Measurements from ENCODE around the gene PCDH12. TPM values are rescaled to one million over a fixed set of nuclear protein-coding genes. Genes with fewer than 3 reads are reported as not detected.

Gene PCDH12
- total and polyA plus RNA-seq, 2 of the 8 experiments (the other 6 are each of a cell fraction or from before 2014, with no cell fraction given), result 0.06 to 0.17 TPM

- Histone ChIP-seq H3K79me2 (ENCODE audit: control insufficient read depth in 1 of 2, insufficient read depth in 2 of 2, low read length in 2 of 2) (no peaks in the 10 kb centered on the region), H3K14ac (ENCODE audit: insufficient read length) (no peak overlapping the region), H2BK20ac (ENCODE audit: low read length) (no peak overlapping the region), H3K4me2 (ENCODE audit: insufficient read depth in 1 of 2, low read depth in 2 of 2, low read length in 2 of 2) (no peak overlapping the region), H4K8ac (ENCODE audit: extremely low read depth, insufficient read depth, low read length) (no peak overlapping the region), H4K5ac (ENCODE audit: insufficient read length, low read depth, low read length) (no peak overlapping the region), H3K23ac (ENCODE audit: insufficient read length) (no peak overlapping the region), H2BK15ac (ENCODE audit: low read length) (no peak overlapping the region), H2AFZ (ENCODE audit: low read length) (no peak overlapping the region), H3K9me3 (ENCODE audit: insufficient read depth in 2 of 2, low read depth in 1 of 2, low read length in 1 of 2) (no peaks in the 10 kb centered on the region), H3K18ac (ENCODE audit: extremely low read depth, low read length) (no peak overlapping the region), H4K91ac (replicated peaks; ENCODE audit: insufficient read length, low read length) (no peak overlapping the region), H4K20me1 (replicated peaks in 1 of 2; ENCODE audit: control insufficient read depth in 1 of 2, insufficient read depth in 2 of 2, low read length in 2 of 2) (no peaks in the 10 kb centered on the region), H3K4me1 (replicated peaks in 1 of 4; ENCODE audit: control insufficient read depth in 3 of 4, insufficient read depth in 4 of 4, low read length in 3 of 4) (peaks cover 0 to 7% (median 5%) of the 10 kb centered on the region in 4 experiments; a peak in 4 of 7 replicates), H3K27me3 (replicated peaks in 1 of 4; ENCODE audit: control insufficient read depth in 3 of 4, extremely low read depth in 1 of 4, insufficient read depth in 3 of 4, low read length in 3 of 4) (no peaks in the 10 kb centered on the region; a peak in 1 of 7 replicates), H2BK12ac (ENCODE audit: low read depth, low read length) (no peak overlapping the region), H3K27ac (ENCODE audit: low read depth, low read length) (no peak overlapping the region), H3K79me1 (ENCODE audit: low read depth, low read length) (no peaks in the 10 kb centered on the region), H3K56ac (replicated peaks; ENCODE audit: insufficient read length, low read depth, low read length) (no peak overlapping the region), H3K36me3 (ENCODE audit: control insufficient read depth in 2 of 4, insufficient read depth in 4 of 4, low read length in 3 of 4) (no peaks in the 10 kb centered on the region), H3K23me2 (ENCODE audit: low read depth, low read length) (no peaks in the 10 kb centered on the region), H2BK5ac (ENCODE audit: low read depth, low read length) (no peak overlapping the region), H2AK5ac (ENCODE audit: low read depth, low read length) (no peak overlapping the region), H2BK120ac (replicated peaks; ENCODE audit: low read depth, low read length) (no peak overlapping the region), H3K4ac (replicated peaks; ENCODE audit: insufficient read length, low read depth, low read length) (no peak overlapping the region), H3K9ac (replicated peaks in 1 of 4; ENCODE audit: extremely low read depth in 1 of 4, low read depth in 3 of 4, low read length in 3 of 4) (no peak overlapping the region), H3K4me3 (ENCODE audit: extremely low read depth in 1 of 4, insufficient read depth in 2 of 4, low read depth in 3 of 4, low read length in 4 of 4) (no peak overlapping the region)
- ChIA-PET POLR2A (ENCODE audit: partially characterized antibody) (interaction anchor here (0.7 to 2.3 kb wide), 4 partner anchors 8 to 267 kb away, joined by 3 to 4 read pairs (median 3); partner anchors contain the start of gene RNF14), CTCF (ENCODE audit: partially characterized antibody) (interaction anchor here (0.7 to 13.3 kb wide), 26 partner anchors 10 to 471 kb away, joined by 3 to 324 read pairs (median 4); partner anchors contain the start of genes DELE1 and RNF14)
- DNase-seq (ENCODE audit: low read depth in 1 of 2, low spot score in 2 of 2) (no peak), FAIRE-seq (no peak)
- WGBS, 2 experiments (ENCODE audit: extremely low coverage in 1 of 2, insufficient coverage in 1 of 2, insufficient read length in 1 of 2, insufficient replicate concordance in 2 of 2, low coverage in 1 of 2, low lambda C conversion rate in 2 of 2, missing lambda C conversion rate in 1 of 2), result 87% methylated on average over 3 of the region's 3 CpGs; no CpG with 5 or more reads in 1 of the 2 experiments
- no peak for TF ChIP-seq CEBPB (IDR thresholded peaks at IDR 0.05; ENCODE audit: low read depth, low read length)
- TF ChIP-seq JUND (IDR thresholded peaks at IDR 0.05; ENCODE audit: low read length), result no peak
- TF ChIP-seq TCF12 (IDR thresholded peaks at IDR 0.05; ENCODE audit: low read depth, low read length), result no peak
- TF ChIP-seq RFX5 (IDR thresholded peaks at IDR 0.05; ENCODE audit: borderline replicate concordance, low read depth, low read length), result no peak
- no peak for TF ChIP-seq TAF1 (IDR thresholded peaks at IDR 0.05; ENCODE audit: low read depth, low read length)
- no peak for TF ChIP-seq CHD2 (IDR thresholded peaks at IDR 0.05; ENCODE audit: low read length)
- TF ChIP-seq SP1 (IDR thresholded peaks at IDR 0.05; ENCODE audit: low read depth, low read length), result no peak
- no peak for TF ChIP-seq SP4 (IDR thresholded peaks at IDR 0.05; ENCODE audit: low read length)
- TF ChIP-seq, protein P1, sequence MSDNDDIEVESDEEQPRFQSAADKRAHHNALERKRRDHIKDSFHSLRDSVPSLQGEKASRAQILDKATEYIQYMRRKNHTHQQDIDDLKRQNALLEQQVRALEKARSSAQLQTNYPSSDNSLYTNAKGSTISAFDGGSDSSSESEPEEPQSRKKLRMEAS (IDR thresholded peaks at IDR 0.05), result no peak
- TF ChIP-seq CHD1 (IDR thresholded peaks at IDR 0.05; ENCODE audit: low read depth, low read length), result no peak
- TF ChIP-seq RAD21 (IDR thresholded peaks at IDR 0.05 in 1 of 2, conservative IDR thresholded peaks at IDR 0.05 in 1 of 2; ENCODE audit: low read depth in 2 of 2, low read length in 2 of 2), result no peak
- TF ChIP-seq EGR1 (IDR thresholded peaks at IDR 0.05; ENCODE audit: borderline replicate concordance, low read depth, low read length), result no peak
- no peak for TF ChIP-seq CBX5 (IDR thresholded peaks at IDR 0.05; ENCODE audit: low read depth, low read length)
- no peak for TF ChIP-seq RBBP5 (IDR thresholded peaks at IDR 0.05; ENCODE audit: borderline replicate concordance, low read depth, low read length)
These were observed 7.6 kb downstream of the PCDH12 start for GRCh38 chr5:141950207-141951005.
